ENCODE results near the gene MAPK14.

DNA sequence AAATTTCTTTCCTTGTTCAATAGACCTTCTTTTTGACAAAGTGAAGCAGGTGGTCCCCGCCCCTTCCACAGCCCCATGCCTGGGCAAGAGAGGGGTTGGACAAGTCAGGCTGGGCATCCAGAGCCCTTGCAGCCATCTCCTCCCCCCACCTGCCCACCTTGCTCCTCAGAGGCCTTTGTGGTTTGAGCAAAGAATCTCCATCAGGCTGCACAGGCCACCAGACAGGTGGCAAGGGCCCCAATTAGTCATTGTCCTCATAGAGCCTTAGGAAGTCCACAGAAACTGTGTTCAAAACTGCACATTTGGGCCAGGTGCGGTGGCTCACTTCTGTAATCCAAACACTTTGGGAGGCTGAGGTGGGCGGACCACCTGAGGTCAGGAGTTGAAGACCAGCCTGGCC, 101.2 kb downstream of the MAPK14 start:
- TF ChIP-seq ZBTB33 (IDR thresholded peaks at IDR 0.05) (no peak), ATF3 (IDR thresholded peaks at IDR 0.05) (no peak), GABPA (IDR thresholded peaks at IDR 0.05 in 1 of 2, conservative IDR thresholded peaks at IDR 0.05 in 1 of 2) (no peak), MAX (IDR thresholded peaks at IDR 0.05) (no peak)
- TF ChIP-seq, protein P1, sequence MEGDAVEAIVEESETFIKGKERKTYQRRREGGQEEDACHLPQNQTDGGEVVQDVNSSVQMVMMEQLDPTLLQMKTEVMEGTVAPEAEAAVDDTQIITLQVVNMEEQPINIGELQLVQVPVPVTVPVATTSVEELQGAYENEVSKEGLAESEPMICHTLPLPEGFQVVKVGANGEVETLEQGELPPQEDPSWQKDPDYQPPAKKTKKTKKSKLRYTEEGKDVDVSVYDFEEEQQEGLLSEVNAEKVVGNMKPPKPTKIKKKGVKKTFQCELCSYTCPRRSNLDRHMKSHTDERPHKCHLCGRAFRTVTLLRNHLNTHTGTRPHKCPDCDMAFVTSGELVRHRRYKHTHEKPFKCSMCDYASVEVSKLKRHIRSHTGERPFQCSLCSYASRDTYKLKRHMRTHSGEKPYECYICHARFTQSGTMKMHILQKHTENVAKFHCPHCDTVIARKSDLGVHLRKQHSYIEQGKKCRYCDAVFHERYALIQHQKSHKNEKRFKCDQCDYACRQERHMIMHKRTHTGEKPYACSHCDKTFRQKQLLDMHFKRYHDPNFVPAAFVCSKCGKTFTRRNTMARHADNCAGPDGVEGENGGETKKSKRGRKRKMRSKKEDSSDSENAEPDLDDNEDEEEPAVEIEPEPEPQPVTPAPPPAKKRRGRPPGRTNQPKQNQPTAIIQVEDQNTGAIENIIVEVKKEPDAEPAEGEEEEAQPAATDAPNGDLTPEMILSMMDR (IDR thresholded peaks at IDR 0.05; ENCODE audit: low read depth, low read length, missing input control), result no peak
